NCI-H82 treated with DMSO at 0.1 percent for 48 hours (cell line): ENCODE measurements around the gene OR7C1.
"Not testable (repeated sequence)": the region's sequence is repeated elsewhere in the genome, so short reads cannot be mapped to it uniquely, and the experiment has no call there.

Experiments
- DNase-seq: peaks from one replicate; lab custom pipeline; 2025; ENCODE audit not compliant: unreplicated experiment; lab: John Stamatoyannopoulos, UW

The OR7C1 gene

GRCh38 chr19:14785102-14785793 lies 49.7 kb downstream of the OR7C1 start:
- not testable (repeated sequence) for DNase-seq

- not testable (repeated sequence) for DNase-seq
Observed at GRCh38 chr19:14784730-14785101, 50.3 kb downstream of the OR7C1 start.

DNA sequence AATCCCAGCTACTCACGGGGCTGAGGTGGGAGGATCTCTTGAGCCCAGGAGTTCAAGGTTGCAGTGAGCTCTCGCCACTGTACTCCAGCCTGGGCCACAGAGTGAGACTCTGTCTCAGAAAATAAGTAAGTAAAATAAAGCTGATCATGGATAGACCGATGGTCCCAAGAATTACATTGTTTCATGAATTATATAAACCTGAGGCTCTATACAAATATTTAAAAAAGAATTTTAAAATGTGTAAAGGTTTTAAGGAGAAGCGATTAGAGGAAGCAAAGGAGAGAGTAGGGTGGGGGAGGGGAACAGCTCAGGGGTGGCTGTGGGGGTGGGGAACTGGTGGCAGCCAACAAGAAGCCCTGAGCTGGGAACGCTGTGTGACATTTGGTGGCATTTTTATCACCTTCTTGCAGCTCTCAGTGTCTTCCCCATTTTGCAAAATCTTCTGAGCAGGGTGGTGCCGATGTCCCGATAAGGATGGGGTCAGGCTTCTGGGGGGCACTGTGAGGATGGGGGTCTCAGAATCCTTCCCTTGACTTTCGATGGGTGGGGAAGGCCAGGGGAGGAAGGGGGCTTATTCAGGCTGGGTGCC lies 51.5 kb downstream of the OR7C1 start:
- not testable (repeated sequence) for DNase-seq

DNA sequence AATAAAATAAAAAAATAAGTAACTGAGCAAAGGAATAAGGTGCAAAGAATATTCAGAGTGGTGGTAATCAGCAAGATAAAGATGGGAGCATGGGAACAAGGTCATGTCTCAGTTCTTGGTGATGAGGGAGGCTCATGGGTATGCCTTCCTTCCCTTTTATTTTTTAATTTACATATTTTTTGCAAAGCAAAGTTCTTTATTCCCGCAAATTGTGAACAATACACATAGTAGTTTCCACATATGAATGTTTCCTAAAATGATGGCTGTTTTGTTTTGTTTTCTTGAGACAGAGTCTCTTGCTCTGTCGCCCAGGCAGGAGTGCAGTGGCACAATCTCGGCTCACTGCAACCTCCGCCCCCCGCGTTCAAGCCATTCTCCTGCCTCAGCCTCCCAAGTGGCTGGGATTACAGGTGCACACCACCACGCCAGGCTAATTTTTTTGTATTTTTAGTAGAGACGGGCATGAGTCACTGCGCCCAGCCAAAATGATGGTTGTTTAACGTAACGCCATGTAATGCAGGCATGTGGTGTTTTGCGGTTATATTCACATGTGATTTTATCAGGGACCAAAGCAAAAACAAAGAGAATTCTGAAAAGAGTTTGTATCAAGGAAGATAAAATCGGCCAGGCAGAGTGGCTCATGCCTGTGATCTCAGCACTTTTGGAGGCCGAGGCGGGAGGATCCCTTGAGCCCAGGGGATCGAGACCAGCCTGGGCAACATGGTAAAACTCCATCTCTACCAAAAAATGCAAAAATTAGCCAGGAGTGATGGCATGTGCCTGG lies 52.2 kb downstream of the OR7C1 start:
- DNase-seq = no peak

- DNase-seq = not testable (repeated sequence)
Observed at GRCh38 chr19:14781713-14782536, 53.1 kb downstream of the OR7C1 start.

DNA sequence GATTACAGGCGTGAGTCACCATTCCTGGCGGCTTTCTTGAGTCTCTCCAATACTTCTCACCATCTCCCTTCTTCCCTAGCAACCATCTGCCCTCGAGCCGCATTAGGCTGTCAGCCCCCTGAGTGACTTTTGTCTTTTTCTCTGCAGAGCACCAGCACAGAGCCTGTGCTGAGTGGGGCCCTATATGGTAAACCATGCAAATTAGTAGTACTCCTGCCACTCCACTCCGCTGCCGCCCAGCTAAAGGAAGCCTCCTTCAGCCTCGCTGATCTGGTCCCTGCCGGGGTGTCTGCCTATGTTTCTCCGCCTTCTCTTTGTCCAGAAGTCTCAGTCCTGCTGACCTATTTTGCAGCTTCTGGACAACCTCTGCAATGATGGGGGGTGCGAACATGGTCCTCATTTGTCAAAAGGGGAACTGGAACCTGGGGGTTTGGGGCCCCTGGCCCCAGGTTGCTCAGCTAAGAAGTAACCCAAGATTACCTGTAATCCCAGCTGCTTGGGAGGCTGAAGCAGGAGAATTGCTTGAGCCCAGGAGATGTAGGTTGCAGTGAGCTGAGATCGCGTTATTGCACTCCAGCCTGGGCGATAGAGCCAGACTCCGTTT lies 54.3 kb downstream of the OR7C1 start:
- not testable (repeated sequence) for DNase-seq

GRCh38 chr19:14779151-14779550 lies 55.8 kb downstream of the OR7C1 start:
- no peak for DNase-seq

DNA sequence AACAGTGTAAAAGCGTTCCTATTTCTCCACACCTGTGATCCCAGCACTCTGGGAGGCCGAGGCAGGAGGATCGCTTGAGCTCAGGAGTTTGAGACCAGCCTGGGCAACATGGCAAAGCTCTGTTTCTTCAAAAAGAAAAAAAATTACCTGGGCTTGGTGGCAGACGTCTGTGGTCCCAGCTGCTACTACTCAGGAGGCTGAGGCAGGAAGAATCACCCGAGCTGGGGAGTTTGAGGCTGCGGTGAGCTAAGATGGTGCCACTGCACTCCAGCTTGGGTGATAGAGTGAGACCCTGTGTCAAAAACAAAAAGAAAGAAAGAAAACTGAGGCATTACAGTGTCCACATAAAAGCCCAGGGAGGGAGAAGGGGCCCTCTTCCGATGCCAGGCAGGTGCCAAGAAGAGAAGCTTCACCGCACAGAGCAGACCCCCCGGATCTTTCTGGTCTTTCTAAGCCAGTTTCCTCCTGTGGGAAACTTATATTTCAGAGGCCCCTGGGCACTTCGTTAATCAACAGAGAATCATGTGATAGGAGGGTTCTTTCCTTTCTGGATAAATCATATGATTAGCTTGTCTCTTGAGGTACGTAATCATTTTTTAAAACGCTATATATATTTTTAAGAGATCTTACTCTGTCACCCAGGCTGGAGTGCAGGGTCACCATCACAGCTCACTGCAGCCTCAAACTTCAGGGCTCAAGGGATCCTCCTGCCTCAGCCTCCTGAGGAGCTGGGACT lies 56.7 kb downstream of the OR7C1 start, which contains the start of gene ADGRE2:
Gene ADGRE2, minus strand, starts transcription at position 451 of the 736 bp plus-strand sequence. CDS start 1,804 bp downstream, outside the sequence.
- DNase-seq = not testable (repeated sequence)

DNA sequence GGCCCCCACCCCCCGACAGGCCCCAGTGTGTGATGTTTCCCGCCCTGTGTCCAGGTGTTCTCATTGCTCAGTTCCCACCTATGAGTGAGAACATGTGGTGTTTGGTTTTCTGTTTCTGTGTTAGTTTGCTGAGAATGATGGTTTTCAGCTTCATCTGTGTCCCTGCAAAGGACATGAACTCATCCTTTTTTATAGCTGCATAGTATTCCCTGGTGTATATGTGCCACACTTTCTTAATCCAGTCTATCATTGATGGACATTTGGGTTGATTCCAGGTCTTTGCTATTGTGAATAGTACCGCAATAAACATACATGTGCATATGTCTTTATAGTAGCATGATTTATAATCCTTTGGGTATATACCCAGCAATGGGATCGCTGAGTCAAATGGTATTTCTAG lies 57.3 kb downstream of the OR7C1 start:
- not testable (repeated sequence) for DNase-seq

GRCh38 chr19:14775869-14776586 lies 59.0 kb downstream of the OR7C1 start:
- DNase-seq = no peak

GRCh38 chr19:14775326-14775725 lies 59.7 kb downstream of the OR7C1 start:
- not testable (repeated sequence) for DNase-seq

DNA sequence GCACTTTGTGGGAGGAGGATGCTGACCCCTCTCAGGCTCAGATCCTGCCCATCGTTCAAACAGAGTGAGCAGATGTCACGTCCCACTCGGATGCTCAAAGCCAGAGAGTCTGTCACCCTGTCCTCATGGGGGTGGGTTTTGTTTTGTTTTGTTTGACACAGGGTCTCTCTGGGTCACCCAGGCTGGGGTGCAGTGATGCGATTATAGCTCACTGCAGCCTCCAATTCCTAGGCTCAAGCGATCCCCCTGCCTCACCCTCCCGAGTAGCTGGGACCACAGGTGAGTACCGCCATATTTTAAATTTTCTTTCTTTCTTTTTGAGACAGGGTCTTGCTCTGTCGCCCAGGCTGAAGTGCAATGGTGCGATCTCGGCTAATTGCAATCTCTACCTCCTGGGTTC lies 60.6 kb downstream of the OR7C1 start:
- DNase-seq = no peak

DNA sequence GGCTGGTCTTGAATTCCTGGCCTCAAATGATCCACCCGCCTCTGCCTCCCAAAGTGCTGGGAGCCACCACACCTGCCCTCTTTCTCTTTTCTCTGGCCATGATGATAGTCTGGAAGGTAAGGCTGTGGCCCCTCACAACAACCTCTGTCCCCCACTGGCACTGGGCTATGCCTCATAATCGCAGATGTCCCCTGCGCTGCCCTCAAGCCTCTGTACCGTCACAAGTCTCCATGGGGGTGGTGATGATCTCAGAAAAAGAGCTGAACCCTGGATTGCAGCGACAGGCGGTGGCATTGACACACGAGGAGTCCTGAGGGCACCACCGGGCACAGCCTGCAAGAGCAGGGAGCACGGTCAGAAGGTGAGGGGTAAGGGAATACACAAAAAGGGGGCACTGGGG lies 61.3 kb downstream of the OR7C1 start:
- not testable (repeated sequence) for DNase-seq

- no peak for DNase-seq
Observed at GRCh38 chr19:14772995-14773394, 62.0 kb downstream of the OR7C1 start.

GRCh38 chr19:14772467-14772866 lies 62.5 kb downstream of the OR7C1 start:
- no peak for DNase-seq

DNA sequence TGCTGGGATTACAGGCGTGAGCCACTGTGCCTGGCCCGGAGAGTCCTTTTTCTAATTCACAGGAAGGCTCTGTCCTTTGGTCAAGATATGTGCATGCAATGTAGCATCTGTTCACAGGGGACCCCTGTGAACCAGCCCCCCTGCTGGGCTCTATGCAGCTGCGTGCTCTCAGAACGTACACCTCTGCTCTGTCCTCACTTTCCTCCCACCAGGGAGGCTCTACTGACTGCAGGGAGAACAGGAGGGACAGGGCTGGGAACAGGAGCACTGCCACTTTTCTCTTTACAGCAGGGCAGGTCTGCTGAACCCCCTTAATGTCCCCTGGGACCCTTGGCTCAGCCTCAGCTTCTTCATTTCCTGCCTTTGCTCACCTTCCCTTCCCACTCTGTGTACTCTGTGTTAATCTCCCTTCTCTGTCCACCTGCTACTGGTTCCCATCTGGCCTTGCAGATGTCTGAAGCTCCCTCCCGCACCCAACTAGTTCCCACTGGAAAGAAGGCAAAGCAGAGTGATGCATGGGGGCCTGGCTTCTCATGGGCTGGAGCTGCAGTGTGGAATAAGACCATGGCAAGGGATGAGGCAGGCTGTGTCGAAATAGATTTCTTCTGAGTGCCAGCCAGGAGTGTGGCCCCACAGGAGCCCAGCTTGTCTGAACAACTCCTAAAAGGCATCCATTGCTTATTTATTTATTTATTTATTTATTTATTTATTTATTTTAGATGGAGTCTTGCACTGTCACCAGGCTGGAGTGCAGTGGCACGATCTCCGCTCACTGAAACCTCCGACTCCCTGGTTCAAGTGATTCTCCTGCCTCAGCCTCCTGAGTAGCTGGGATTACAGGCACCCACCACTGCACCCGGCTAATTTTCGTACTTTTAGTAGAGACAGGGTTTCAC lies 63.8 kb downstream of the OR7C1 start:
- DNase-seq = no peak

- DNase-seq = no peak
Observed at GRCh38 chr19:14770136-14770535, 64.8 kb downstream of the OR7C1 start.

- DNase-seq = no peak
Observed at GRCh38 chr19:14769201-14769600, 65.8 kb downstream of the OR7C1 start.
